SU-DHL-6 (cell line): ENCODE measurements around the gene CIB2.

Experiments used
- CTCF ChIP-seq: fragments of 200-600 bp; sonication (generic); IDR thresholded peaks from one replicate; pipeline ENCODE4 v1.5.1; 2017; ENCODE audit warnings: antibody characterized with exemption, mild to moderate bottlenecking, low read length, moderate library complexity; ENCODE audit not compliant: insufficient read depth, poor library complexity, severe bottlenecking
- EZH2phosphoT487 ChIP-seq: fragments of 200-600 bp; sonication (generic), shearing (Covaris generic); conservative IDR thresholded peaks from 2 replicates; pipeline ENCODE4 v1.6.1; 2018; ENCODE audit warnings: mild to moderate bottlenecking, antibody characterized with exemption, low read length, moderate library complexity, mixed read lengths

GRCh38 chr15:78110096-78110495 lies 21.1 kb downstream of the CIB2 start:
- TF ChIP-seq CTCF (no peak), EZH2phosphoT487 (no peak)
